H1 (cell line): ENCODE data around the gene PIGH. TPM values are rescaled to one million over a fixed set of nuclear protein-coding genes. Genes with fewer than 3 reads are reported as not detected.

ENCODE experiments used
- ATF3 ChIP-seq: IDR thresholded peaks from 2 replicates; pipeline ENCODE4 v1.6.1; 2011; ENCODE audit warnings: low read depth, mild to moderate bottlenecking, low read length; ENCODE audit not compliant: insufficient read depth
- BCL11A ChIP-seq, 2 experiments: IDR thresholded peaks; one replicate each; pipeline ENCODE4 v1.6.1; 2011; ENCODE audit warnings: low read depth in 2 of 2, low read length in 2 of 2, mild to moderate bottlenecking in 2 of 2
- CBX8 ChIP-seq: fragments of 300-800, 300-1000 bp; sonication (generic); IDR thresholded peaks from 2 replicates; pipeline ENCODE4 v1.7.1; 2016; ENCODE audit warnings: low read depth, low read length, borderline replicate concordance
- CHD7 ChIP-seq: fragments of 300-600 bp; sonication (generic); IDR thresholded peaks from 2 replicates; pipeline ENCODE4 v1.7.1; 2012; ENCODE audit warnings: low read length, moderate library complexity, mild to moderate bottlenecking, inconsistent platforms; ENCODE audit not compliant: insufficient replicate concordance
- EZH2 ChIP-seq: fragments of 200-600 bp; sonication (generic); IDR thresholded peaks from 2 replicates; pipeline ENCODE4 v1.7.1; 2012; ENCODE audit warnings: low read depth, mild to moderate bottlenecking, moderate library complexity, low read length, inconsistent platforms; ENCODE audit not compliant: severe bottlenecking
- PHF8 ChIP-seq: fragments of 200-600 bp; sonication (generic); conservative IDR thresholded peaks from 2 replicates; pipeline ENCODE4 v1.7.1; 2012; ENCODE audit warnings: low read depth, mild to moderate bottlenecking, inconsistent platforms, low read length, moderate library complexity
- RAD21 ChIP-seq, 2 experiments: IDR thresholded peaks in 1 of 2; conservative IDR thresholded peaks in 1 of 2; 2 replicates each; pipeline ENCODE4 v1.6.1; 2011; ENCODE audit warnings: low read depth in 2 of 2, low read length in 2 of 2, improper control_type of control experiment in 1 of 2, inconsistent platforms in 1 of 2, mild to moderate bottlenecking in 1 of 2, moderate library complexity in 1 of 2
- TAF1 ChIP-seq: IDR thresholded peaks from 2 replicates; pipeline ENCODE4 v1.6.1; 2011; ENCODE audit warnings: mild to moderate bottlenecking, low read depth, low read length
- USF2 ChIP-seq: IDR thresholded peaks from 2 replicates; pipeline ENCODE4 v1.6.1; 2011; ENCODE audit warnings: low read length, improper control_type of control experiment
- polyA plus RNA-seq, 7 experiments: library from polyadenylated mRNA; depleted of rRNA in 3 of 7; stranded (reverse) in 5 of 7; unstranded in 2 of 7; fragments of >200 nt in 5 of 7; fragments of 200-250 nt in 2 of 7; gene quantifications; 1 replicate in 5 of 7; 2 replicates in 1 of 7; 4 replicates in 1 of 7; pipeline versions ENCODE4 v1.2.1 to v1.2.3, GENCODE V29; 2011 to 2013; ENCODE audit warnings: missing spikeins in 2 of 7, mixed read lengths in 2 of 7
- total RNA-seq: library from RNA; stranded (reverse); fragmentation: NEBNext Ultra II Directional; extraction: Animal tissue kit (Norgen Biotek cat#: 25700); gene quantifications from 2 replicates; pipeline ENCODE4 v1.2.1, GENCODE V29; 2021

PIGH gene
- total and polyA plus RNA-seq, 2 of the 8 experiments (the other 6 are each of a cell fraction or from before 2014, with no cell fraction given): 7.2 to 8.6 TPM

DNA sequence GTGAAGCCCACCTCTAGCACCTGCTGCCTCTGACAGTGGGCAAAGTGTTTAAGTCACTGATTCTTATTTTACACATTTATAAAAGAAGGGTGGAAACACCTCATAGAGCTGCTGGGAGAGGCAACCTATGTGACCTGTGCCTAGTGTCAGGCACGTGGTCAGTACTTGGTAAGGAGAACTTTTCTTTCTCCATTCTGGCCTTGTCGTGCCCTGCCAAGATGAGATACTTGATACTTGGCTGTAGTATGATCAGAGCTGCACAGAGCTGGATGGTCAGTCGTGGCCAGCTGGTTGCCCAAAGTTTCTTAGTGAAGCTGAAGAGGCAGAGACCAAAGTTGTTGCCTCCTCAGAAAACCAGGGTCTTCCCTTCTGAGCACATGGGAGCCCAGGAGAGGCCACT, 42.4 kb downstream of the PIGH start (continued):
- TF ChIP-seq ATF3 (no peak), CHD7 (no peak), BCL11A (IDR thresholded peaks at IDR 0.05; ENCODE audit: low read depth in 2 of 2, low read length in 2 of 2) (no peak), TAF1 (no peak), USF2 (no peak), EZH2 (no peak), RAD21 (IDR thresholded peaks at IDR 0.05 in 1 of 2, conservative IDR thresholded peaks at IDR 0.05 in 1 of 2; ENCODE audit: low read depth in 2 of 2, low read length in 2 of 2) (no peak), CBX8 (no peak), PHF8 (no peak)
